HG02678 (cell line): Measurements from ENCODE around the gene NDUFB11.

Experiments
- ATAC-seq: cut with Tn5 transposase; IDR thresholded peaks from one replicate; pipeline ENCODE4 v1.9.1; 2021; ENCODE audit warnings: mild to moderate bottlenecking, moderate library complexity; ENCODE audit not compliant: unreplicated experiment

The NDUFB11 gene

GRCh38 chrX:47174846-47175587, 30.5 kb upstream of the NDUFB11 start:
- ATAC-seq, result no peak

- no peak for ATAC-seq
These were observed 29.9 kb upstream of the NDUFB11 start for GRCh38 chrX:47174376-47174775.

GRCh38 chrX:47172971-47173792, 28.7 kb upstream of the NDUFB11 start:
- no peak for ATAC-seq

DNA sequence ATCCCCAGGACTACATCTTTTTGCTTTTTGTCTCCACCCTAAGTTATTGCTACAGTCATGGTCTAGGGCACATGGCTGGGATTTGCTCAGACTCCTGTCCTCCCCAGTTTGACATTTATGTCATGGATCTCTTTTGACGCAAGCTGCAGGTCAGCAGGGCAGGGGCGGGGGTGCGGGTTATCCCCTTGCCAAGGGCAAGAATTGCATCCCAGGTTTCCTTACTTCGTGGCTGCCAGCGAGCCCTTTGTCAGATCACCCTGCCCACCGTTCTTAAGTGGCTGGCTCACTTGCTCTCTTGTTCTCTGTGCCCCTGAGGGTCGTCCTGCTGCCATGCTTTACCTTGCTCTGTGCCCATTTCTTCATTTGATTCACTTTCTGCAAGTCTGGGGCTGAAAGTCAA, 28.0 kb upstream of the NDUFB11 start:
- no peak for ATAC-seq

DNA sequence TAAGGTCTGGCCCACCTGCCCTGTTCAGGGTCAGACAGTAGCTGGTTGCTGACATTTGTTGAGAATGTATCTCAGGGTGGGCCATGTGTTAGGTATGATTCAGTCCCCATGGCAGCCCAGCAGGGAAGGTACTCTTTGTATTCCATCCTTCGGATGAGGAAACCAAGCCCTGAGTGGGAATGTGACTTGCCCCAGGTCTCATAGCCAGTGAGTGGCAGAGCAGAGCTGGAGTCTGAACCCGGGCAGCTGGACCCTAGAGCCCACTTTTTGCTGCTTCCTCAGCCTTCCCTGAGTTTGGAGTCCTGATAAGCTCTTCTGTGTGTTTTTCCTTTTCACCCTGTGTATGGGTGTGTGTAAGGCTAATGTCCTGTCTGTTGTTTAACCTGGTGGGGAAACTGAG, 27.5 kb upstream of the NDUFB11 start:
- ATAC-seq, result no peak

GRCh38 chrX:47170861-47171692, 26.6 kb upstream of the NDUFB11 start:
- no peak for ATAC-seq

DNA sequence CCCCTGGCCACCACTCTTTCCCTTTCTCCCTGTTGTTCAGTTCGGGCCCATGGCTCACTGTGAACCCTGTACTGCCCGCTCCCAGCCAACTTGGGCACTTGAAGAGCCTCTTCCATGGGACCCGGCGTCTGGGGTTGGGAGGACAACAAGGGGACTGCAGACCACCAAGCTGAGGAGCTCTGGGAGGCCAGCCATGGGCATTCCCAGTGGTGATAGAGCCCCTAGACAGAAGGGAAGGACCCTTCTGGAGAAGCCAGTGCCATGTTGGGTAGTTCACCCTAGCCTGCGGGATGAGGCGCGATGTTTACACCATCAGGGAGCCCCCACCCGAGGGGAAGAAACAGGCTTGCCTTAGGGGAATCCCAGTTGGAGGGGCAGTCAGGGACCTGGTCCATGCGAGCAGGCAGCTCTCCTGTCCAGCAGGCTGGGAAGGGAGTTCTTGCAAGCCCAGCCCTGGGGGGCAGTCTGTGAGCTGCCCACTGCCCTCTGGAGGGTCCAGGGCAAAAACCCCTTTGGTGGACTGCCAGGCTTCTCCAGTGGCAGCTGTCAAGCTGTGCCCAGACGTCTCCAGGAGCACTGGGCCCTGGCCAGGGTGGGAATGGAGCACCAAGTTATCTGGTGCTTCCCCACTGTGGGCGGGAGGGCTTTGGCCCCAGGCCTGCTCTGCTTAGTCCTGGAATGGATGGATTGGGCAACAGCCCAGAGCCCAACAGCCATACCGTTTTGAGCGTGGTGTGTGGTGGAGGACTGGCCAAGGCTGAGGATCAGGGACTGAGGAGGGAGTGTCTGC, 25.4 kb upstream of the NDUFB11 start:
- no peak for ATAC-seq

DNA sequence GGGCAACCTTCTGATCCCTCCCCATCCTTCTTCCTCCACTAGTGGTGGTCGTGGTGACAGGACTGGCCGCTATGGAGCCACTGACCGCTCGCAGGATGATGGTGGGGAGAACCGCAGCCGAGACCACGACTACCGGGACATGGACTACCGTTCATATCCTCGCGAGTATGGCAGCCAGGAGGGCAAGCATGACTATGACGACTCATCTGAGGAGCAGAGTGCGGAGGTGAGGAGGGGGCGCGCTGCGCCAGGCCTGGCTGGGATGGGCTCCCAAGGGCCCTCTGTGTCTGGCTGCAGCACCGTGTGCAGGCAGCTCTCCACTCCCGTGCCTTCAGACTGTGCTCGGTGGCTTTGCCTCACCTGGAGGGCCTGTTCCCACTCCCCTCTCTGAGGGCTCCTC, 24.8 kb upstream of the NDUFB11 start:
- ATAC-seq, result no peak

DNA sequence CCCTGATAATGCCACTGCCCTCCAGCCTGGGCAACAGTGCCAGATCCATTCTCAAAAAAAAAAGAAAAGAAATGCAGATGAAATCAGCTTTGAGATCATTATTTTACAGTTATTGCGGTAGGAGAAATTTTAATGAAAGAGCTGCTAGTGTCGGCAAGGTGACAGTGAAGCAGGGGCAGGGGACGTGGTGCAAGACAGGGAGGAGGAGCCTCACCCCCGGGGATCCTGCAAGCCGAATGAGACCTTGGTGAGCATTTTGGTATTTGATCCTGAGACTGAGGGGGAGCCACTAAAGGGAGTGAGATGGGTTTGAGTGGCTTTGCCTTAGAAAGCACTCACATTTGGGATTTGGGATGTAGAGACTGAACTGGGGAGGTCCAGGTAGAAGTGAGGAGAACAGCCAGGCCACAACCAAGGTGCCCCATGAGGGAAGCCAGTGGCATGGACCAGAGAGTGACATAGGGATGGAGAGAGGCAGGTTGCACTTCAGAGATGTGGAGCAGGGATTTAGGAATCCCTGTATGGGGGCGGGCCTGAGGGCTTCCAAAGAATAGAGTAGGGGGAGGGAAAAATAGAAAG, 24.1 kb upstream of the NDUFB11 start:
- ATAC-seq, result no peak

GRCh38 chrX:47166126-47166525, 21.6 kb upstream of the NDUFB11 start:
- ATAC-seq, result no peak

- ATAC-seq, result no peak
These were observed 19.9 kb upstream of the NDUFB11 start for GRCh38 chrX:47164420-47164819.

DNA sequence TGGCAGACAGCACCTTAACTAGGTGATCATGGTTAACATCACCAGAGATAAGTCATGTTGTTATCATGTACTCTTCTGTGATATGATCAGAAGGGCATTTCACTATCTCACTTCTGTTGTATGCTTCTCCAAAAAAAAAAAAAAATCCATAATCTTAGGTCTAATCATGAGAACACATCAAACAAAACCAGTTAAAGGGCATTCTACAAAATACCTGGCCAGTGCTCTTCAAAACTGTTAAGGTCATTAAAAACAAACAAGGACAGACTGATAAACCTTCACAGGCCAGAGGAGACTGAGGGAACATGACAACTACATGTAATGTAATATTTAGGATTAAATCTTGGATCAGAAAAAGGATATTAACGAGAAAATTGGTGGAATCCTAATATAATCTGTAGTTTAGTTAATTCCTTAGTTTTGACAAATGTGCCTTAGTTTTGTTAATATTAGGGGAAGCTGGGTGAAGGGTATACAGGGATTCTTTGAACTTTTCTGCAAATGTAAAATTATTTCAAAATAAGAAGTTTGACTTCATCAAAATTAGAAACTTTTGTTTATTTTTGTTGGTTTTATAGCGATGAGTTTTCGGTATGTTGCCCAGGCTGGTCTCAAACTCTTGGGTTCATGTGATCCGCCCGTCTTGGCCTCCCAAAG, 18.6 kb upstream of the NDUFB11 start:
- ATAC-seq, result no peak

GRCh38 chrX:47160781-47161180, 16.3 kb upstream of the NDUFB11 start:
- no peak for ATAC-seq

GRCh38 chrX:47158781-47159180, 14.3 kb upstream of the NDUFB11 start:
- ATAC-seq, result no peak

DNA sequence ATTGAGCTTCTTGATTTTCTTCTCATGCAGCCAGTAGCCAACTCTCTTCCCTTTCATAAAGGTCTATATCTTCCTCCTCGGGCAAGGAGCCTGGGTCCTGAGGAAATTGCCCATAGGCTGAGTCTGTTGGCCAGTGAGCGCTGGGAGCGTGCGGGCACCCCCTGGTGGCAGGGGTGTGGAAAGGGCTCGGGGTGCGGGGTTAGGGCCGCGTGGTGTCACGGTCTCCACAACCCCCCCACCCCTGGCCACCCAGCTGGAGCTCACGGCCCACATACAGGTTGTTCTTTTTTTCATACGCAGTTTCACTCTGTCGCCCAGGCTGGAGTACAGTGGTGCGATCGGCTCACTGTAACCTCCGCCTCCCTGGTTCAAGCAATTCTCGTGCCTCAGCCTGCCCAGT, 13.6 kb upstream of the NDUFB11 start:
- ATAC-seq, result no peak

GRCh38 chrX:47156611-47157520, 12.4 kb upstream of the NDUFB11 start:
- ATAC-seq, result no peak

- ATAC-seq, result no peak
These were observed 6.9 kb upstream of the NDUFB11 start for GRCh38 chrX:47151435-47151834.

GRCh38 chrX:47148946-47149345, 4.4 kb upstream of the NDUFB11 start:
- no peak for ATAC-seq
